Panc1 (cell line): ENCODE data around the gene FGD5.

Experiments used
- CTCF ChIP-seq: fragments of 450-650 bp; IDR thresholded peaks from 2 replicates; pipeline ENCODE4 v1.5.1; 2017; ENCODE audit warnings: mild to moderate bottlenecking
- TCF7L2 ChIP-seq: IDR thresholded peaks from 2 replicates; pipeline ENCODE4 v1.6.1; 2011; ENCODE audit warnings: mild to moderate bottlenecking, low read depth, low read length, inconsistent platforms

- no peak for TF ChIP-seq CTCF
- no peak for TF ChIP-seq TCF7L2
Measured at GRCh38 chr3:14880447-14881106, 61.8 kb downstream of the FGD5 start.
